Pancreas (tissue), 10 donors: ENCODE results near the gene SPHK2. TPM values are rescaled to one million over a fixed set of nuclear protein-coding genes. Genes with fewer than 3 reads are reported as not detected.

Experiments
- ATAC-seq, 4 donors: fragments of 200-7000 bp; cut with Tn5 transposase; one replicate each; pipeline versions ENCODE4 v1.8.0 to v1.9.1; 2020; ENCODE audit warnings: mild to moderate bottlenecking in 4 of 4, moderate library complexity in 4 of 4
- DNase-seq, 6 donors: peaks; one replicate each; pipeline ENCODE4 v3.0.0-alpha.2; 2020
- FAIRE-seq: peaks from 2 replicates; lab custom pipeline; 2012; peaks lifted over from hg19 to GRCh38; lab: Jason Lieb, UNC
- H3K27ac ChIP-seq, 4 donors: fragments of 200-600 bp; sonication (generic); 1 replicate in 3 of 4; 2 replicates in 1 of 4; pipeline versions ENCODE4 v1.5.0 to v1.8.0; 2020
- H3K27me3 ChIP-seq, 4 donors: fragments of 200-600 bp; one replicate each; pipeline ENCODE4 v1.8.0; 2021
- H3K36me3 ChIP-seq, 3 donors: fragments of 200-600 bp; sonication (generic) in 1 of 3; one replicate each; pipeline versions ENCODE4 v1.5.0 to v1.8.0; 2020 to 2021
- H3K4me1 ChIP-seq, 3 donors: fragments of 200-600 bp; one replicate each; pipeline ENCODE4 v1.8.0; 2021
- H3K4me3 ChIP-seq, 4 donors: fragments of 200-600 bp; sonication (generic) in 2 of 4; one replicate each; pipeline versions ENCODE4 v1.5.0 to v1.8.0; 2020 to 2021
- H3K9me3 ChIP-seq, 4 donors: fragments of 200-600 bp; one replicate each; pipeline ENCODE4 v1.8.0; 2021
- CTCF ChIP-seq, 4 donors: fragments of 200-600 bp; sonication (generic) in 3 of 4; IDR thresholded peaks; one replicate each; pipeline versions ENCODE4 v1.5.0 to v1.8.0; 2021; ENCODE audit warnings: antibody characterized with exemption in 4 of 4
- WGBS, 2 donors: extraction: QIAGEN DNeasy Blood & Tissue Kit; methylation state at CpG; one replicate each; pipeline ENCODE4 v1.1.7; 2013; 5-methylcytosine and 5-hydroxymethylcytosine counted together
- intact Hi-C, 3 donors: fragments of 100-400 bp; cut with DNase I; formaldehyde crosslinking; loops; one replicate each; pipeline versions ENCODE4 v1.11.1 to v1.14.2; 2022
- polyA plus RNA-seq, 2 donors: library from polyadenylated mRNA; stranded (reverse); fragments of 200-250 nt; gene quantifications; one replicate each; pipeline ENCODE4 v1.2.3, GENCODE V29; 2013
- total RNA-seq, 6 donors: library from RNA; stranded (reverse); fragmentation: NEBNext Ultra II Directional in 4 of 6; extraction: Animal tissue kit (Norgen Biotek cat#: 25700) in 4 of 6; gene quantifications; one replicate each; pipeline versions ENCODE4 v1.2.1 to v1.2.4, GENCODE V29; 2021 to 2023
- donor health status: healthy with polysubstance abuse.
- donor health status: DM: no; HTN: no; CAD: no; lungs with moderate emphysema.
- donor health status: DM: no; HTN: no; CAD: no.
- donor health status: control.
- donor health status: control.
- donor health status: Bipolar disorder and iron deficiency.
- donor health status: DM: yes; HTN: yes; CAD: no.
- donor health status: DM: no; HTN: no; CAD: no.
- donor health status: DM: no; HTN: no; CAD: no.
- donor health status: DM: yes; HTN: yes; CAD: no.

Gene SPHK2
- total RNA-seq, result 10 to 100 TPM in 1 of 6 donors, 1 to 10 TPM in 5; 4.3 to 11.0 (median 6.6) TPM
- polyA plus RNA-seq, result 10 to 100 TPM; 15.9 to 24.0 TPM

- TF ChIP-seq CTCF (IDR thresholded peaks at IDR 0.05), result no peak
- peak; percentile 97 to 99 (median 98) for DNase-seq
- intact Hi-C loops, result no loop called here
These were observed at the start of gene SPHK2, which contains the start of gene RPL18 for GRCh38 chr19:48618916-48619691. TSS of gene SPHK2 (plus strand) at chr19:48619506. CDS start at chr19:48620515, 1,009 bp downstream. TSS of gene RPL18 (minus strand) at chr19:48619178. CDS start at chr19:48619143, 35 bp downstream.

GRCh38 chr19:48569814-48570213 lies 49.5 kb upstream of the SPHK2 start:
- DNase-seq (no peak), FAIRE-seq (no peak), ATAC-seq (no peak)
- Histone ChIP-seq H3K4me1 (peaks cover 0 to 7% (median 0%) of the 10 kb centered on the region in 3 donors), H3K27ac (no peak overlapping the region), H3K27me3 (no peaks in the 10 kb centered on the region), H3K9me3 (no peaks in the 10 kb centered on the region), H3K36me3 (no peaks in the 10 kb centered on the region), H3K4me3 (no peak overlapping the region)
- no peak for TF ChIP-seq CTCF (IDR thresholded peaks at IDR 0.05)
- 56 to 68% methylated on average over 11 of the region's 11 CpGs for WGBS, 2 donors
- intact Hi-C loops, result no loop called here

More at GRCh38 chr19:48618916-48619691, at the start of gene SPHK2, which contains the start of gene RPL18:
- ATAC-seq (peak; percentile 83 to 88 (median 86)), FAIRE-seq (peak; percentile 75)
- 0% methylated on average over 67 to 69 of the region's 69 CpGs for WGBS, 2 donors
- Histone ChIP-seq H3K36me3 (peaks cover 0 to 24% (median 22%) of the 10 kb centered on the region in 3 donors), H3K27ac (peak within 1 kb of the TSS; percentile 73 to 89 (median 80)), H3K27me3 (no peaks in the 10 kb centered on the region), H3K9me3 (no peaks in the 10 kb centered on the region), H3K4me3 (peak within 1 kb of the TSS; percentile 63 to 93 (median 76)), H3K4me1 (peaks cover 8 to 31% (median 12%) of the 10 kb centered on the region in 3 donors)

DNA sequence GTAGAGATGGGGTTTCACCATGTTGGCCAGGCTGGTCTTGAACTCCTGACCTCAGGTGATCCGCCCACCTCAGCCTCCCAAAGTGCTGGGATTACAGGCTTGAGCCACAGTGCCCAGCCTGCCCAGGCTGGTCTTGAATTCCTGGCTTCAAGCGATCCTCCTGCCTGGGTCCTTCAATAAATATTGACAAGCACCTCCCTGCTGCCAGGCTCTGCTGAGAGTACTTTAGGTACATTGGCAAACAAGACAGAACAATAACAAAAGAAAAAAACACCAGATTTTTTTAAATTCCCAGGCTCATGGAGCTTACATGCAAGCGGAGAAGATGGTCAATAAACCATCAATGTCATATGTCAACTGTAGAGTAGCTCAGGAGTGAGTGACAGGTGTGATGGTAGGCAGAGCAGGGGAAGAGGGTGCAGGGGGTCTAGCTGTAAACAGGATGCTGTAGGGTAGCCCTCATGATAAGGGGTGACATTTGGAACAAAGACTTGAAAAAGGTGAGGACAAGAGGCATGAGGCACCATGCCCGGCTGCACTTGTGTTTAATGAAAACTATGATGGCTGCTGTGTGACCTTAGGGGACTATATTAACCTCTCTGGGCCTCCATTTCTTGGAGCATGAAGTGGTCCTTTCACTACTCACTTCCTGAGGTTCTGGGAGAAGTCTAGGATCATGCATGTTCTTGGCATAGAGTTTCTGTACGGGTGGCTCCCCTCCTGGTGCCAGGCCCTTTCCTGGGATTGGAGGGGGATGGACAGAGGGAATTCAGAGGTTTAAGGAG lies 47.7 kb upstream of the SPHK2 start:
- intact Hi-C loops, result no loop called here
- no peak for TF ChIP-seq CTCF (IDR thresholded peaks at IDR 0.05)
- FAIRE-seq, result no peak
- peaks cover 0 to 7% (median 0%) of the 10 kb centered on the region in 3 donors for H3K4me1 ChIP-seq
- DNase-seq, result no peak
- peak in 1 of 4 donors; percentile 52 for ATAC-seq
- H3K36me3 ChIP-seq, result no peaks in the 10 kb centered on the region
- H3K27me3 ChIP-seq, result no peaks in the 10 kb centered on the region
- H3K27ac ChIP-seq, result no peak overlapping the region
- H3K9me3 ChIP-seq, result no peaks in the 10 kb centered on the region
- H3K4me3 ChIP-seq, result no peak overlapping the region
- 45 to 63% methylated on average over 5 of the region's 5 CpGs for WGBS, 2 donors

DNA sequence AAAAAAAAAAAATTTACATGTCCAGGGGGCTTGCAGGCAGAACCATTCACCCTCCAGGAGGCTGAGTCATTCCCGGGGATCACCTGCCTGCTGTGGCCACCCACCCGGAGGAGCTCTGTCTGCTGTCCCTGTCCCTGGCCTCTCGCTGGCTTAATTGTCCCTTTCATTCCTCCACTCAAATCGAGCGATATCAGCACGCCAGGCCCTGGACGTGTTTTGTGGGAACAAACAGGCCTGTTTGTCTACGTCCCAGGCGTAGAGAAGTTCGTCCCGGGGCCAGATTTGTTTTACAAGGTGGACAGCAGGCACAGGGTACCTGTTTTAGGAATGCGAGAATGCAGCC lies 46.2 kb upstream of the SPHK2 start:
- no peak for DNase-seq
- no peak overlapping the region for H3K27ac ChIP-seq
- FAIRE-seq, result no peak

More for the DNA sequence above, 46.2 kb upstream of the SPHK2 start:
- Histone ChIP-seq H3K4me3 (no peak overlapping the region), H3K27me3 (no peaks in the 10 kb centered on the region), H3K4me1 (peaks cover 0 to 7% (median 0%) of the 10 kb centered on the region in 3 donors), H3K36me3 (no peaks in the 10 kb centered on the region), H3K9me3 (no peaks in the 10 kb centered on the region)
- intact Hi-C loops, result no loop called here
- 67 to 69% methylated on average over 12 of the region's 12 CpGs for WGBS, 2 donors
- TF ChIP-seq CTCF (IDR thresholded peaks at IDR 0.05), result no peak
- ATAC-seq, result no peak
